Measurements from ENCODE around the gene PCGF3. TPM values are rescaled to one million over a fixed set of nuclear protein-coding genes. Genes with fewer than 3 reads are reported as not detected.

The PCGF3 gene
- total RNA-seq, 1 donor from 2014 or later: 34.7 TPM

Other genes starting within 250 kb of the PCGF3 start
- gene ZNF721, start 206.7 kb upstream of the PCGF3 start, total RNA-seq: 18.2 TPM
- gene PIGG, start 206.6 kb upstream of the PCGF3 start, total RNA-seq: 45.1 TPM
- gene TMEM271, start 129.5 kb upstream of the PCGF3 start, total RNA-seq: not detected
- 2.9 TPM for gene PDE6B, start 80.3 kb upstream of the PCGF3 start, total RNA-seq
- gene ATP5ME, start 31.6 kb upstream of the PCGF3 start, total RNA-seq: 210 TPM
- 16.5 TPM for gene MYL5, start 31.3 kb upstream of the PCGF3 start, total RNA-seq
- gene SLC49A3, start 16.7 kb upstream of the PCGF3 start, total RNA-seq: 19.0 TPM
- gene CPLX1, start 120.3 kb downstream of the PCGF3 start, total RNA-seq: 3.0 TPM
- gene GAK, start 226.5 kb downstream of the PCGF3 start, total RNA-seq: 91.3 TPM
- gene TMEM175, start 226.6 kb downstream of the PCGF3 start, total RNA-seq: 27.7 TPM